ENCODE data around the gene ZC3H12D. TPM values are rescaled to one million over a fixed set of nuclear protein-coding genes. Genes with fewer than 3 reads are reported as not detected.

Gene ZC3H12D
- total RNA-seq, 1 experiment from 2014 or later: not detected

- TF ChIP-seq EZH2 (IDR thresholded peaks at IDR 0.05; ENCODE audit: low read depth): no peak
- TF ChIP-seq CTCF (conservative IDR thresholded peaks at IDR 0.05): no peak
- H3K4me2 ChIP-seq: no peak overlapping the region
- no peaks in the 10 kb centered on the region for H3K36me3 ChIP-seq (ENCODE audit: low read depth)
- no peaks in the 10 kb centered on the region for H3K27me3 ChIP-seq (ENCODE audit: insufficient read depth, low read depth)
- H3K9me3 ChIP-seq (ENCODE audit: insufficient read depth, low read depth): no peaks in the 10 kb centered on the region
- DNase-seq: no peak
- H3K4me1 ChIP-seq (replicated peaks; ENCODE audit: insufficient read depth): 0 out of 2 replicates have a peak, but pooled peaks cover 9% of the 10 kb centered on the region
- H2AFZ ChIP-seq: no peak overlapping the region
- POLR2A ChIA-PET (ENCODE audit: unreplicated experiment): no interaction called here
- H4K20me1 ChIP-seq (ENCODE audit: insufficient read depth): no peaks in the 10 kb centered on the region
- H3K4me3 ChIP-seq: no peak overlapping the region
- no peaks in the 10 kb centered on the region for H3K9me2 ChIP-seq (ENCODE audit: insufficient read depth)
- H3K27ac ChIP-seq: no peak overlapping the region
- H3K79me2 ChIP-seq (ENCODE audit: low read depth): no peaks in the 10 kb centered on the region
- no peaks in the 10 kb centered on the region for H3F3A ChIP-seq (ENCODE audit: insufficient read depth, low read depth)
- intact Hi-C loops (cut with micrococcal nuclease; ENCODE audit: unreplicated experiment): no loop called here
- BruUV-seq (replicated peaks): no TSS peak
- CTCF ChIA-PET: no interaction called here
Observed at GRCh38 chr6:149488815-149489214, 4.0 kb upstream of the ZC3H12D start.

- BruUV-seq (replicated peaks): no TSS peak
- no peaks in the 10 kb centered on the region for H4K20me1 ChIP-seq (ENCODE audit: insufficient read depth)
- ChIA-PET CTCF (no interaction called here), POLR2A (ENCODE audit: unreplicated experiment) (no interaction called here)
- no peaks in the 10 kb centered on the region for H3K9me2 ChIP-seq (ENCODE audit: insufficient read depth)
- 0 out of 2 replicates have a peak, but pooled peaks cover 9% of the 10 kb centered on the region for H3K4me1 ChIP-seq (replicated peaks; ENCODE audit: insufficient read depth)
- H3K27me3 ChIP-seq (ENCODE audit: insufficient read depth, low read depth): no peaks in the 10 kb centered on the region
- no peak overlapping the region for H2AFZ ChIP-seq
- H3K4me3 ChIP-seq: no peak overlapping the region
- H3K27ac ChIP-seq: no peak overlapping the region
- TF ChIP-seq CTCF (conservative IDR thresholded peaks at IDR 0.05) (no peak), EZH2 (IDR thresholded peaks at IDR 0.05; ENCODE audit: low read depth) (no peak)
- H3K79me2 ChIP-seq (ENCODE audit: low read depth): no peaks in the 10 kb centered on the region
- intact Hi-C loops (cut with micrococcal nuclease; ENCODE audit: unreplicated experiment): no loop called here
- H3K36me3 ChIP-seq (ENCODE audit: low read depth): no peaks in the 10 kb centered on the region
- DNase-seq: no peak
- H3K4me2 ChIP-seq: no peak overlapping the region
- H3F3A ChIP-seq (ENCODE audit: insufficient read depth, low read depth): no peaks in the 10 kb centered on the region
- H3K9me3 ChIP-seq (ENCODE audit: insufficient read depth, low read depth): no peaks in the 10 kb centered on the region
Observed at GRCh38 chr6:149487316-149487715, 2.5 kb upstream of the ZC3H12D start.

- Histone ChIP-seq H3K4me1 (replicated peaks; ENCODE audit: insufficient read depth) (0 out of 2 replicates have a peak, but pooled peaks cover 9% of the 10 kb centered on the region), H3K4me3 (no peak overlapping the region), H2AFZ (no peak overlapping the region), H3K27me3 (ENCODE audit: insufficient read depth, low read depth) (no peaks in the 10 kb centered on the region), H3K9me2 (ENCODE audit: insufficient read depth) (no peaks in the 10 kb centered on the region), H3K36me3 (ENCODE audit: low read depth) (no peaks in the 10 kb centered on the region), H3K79me2 (ENCODE audit: low read depth) (no peaks in the 10 kb centered on the region), H4K20me1 (ENCODE audit: insufficient read depth) (no peaks in the 10 kb centered on the region), H3F3A (ENCODE audit: insufficient read depth, low read depth) (no peaks in the 10 kb centered on the region), H3K4me2 (peak overlapping the region; percentile 65), H3K9me3 (ENCODE audit: insufficient read depth, low read depth) (no peaks in the 10 kb centered on the region), H3K27ac (no peak overlapping the region)
- POLR2A ChIA-PET (ENCODE audit: unreplicated experiment): no interaction called here
- intact Hi-C loops (cut with micrococcal nuclease; ENCODE audit: unreplicated experiment): no loop called here
- no TSS peak for BruUV-seq (replicated peaks)
- CTCF ChIA-PET: interaction anchor here (0.6 kb wide), 2 partner anchors 29 to 78 kb away, joined by 3 to 4 read pairs; no protein-coding TSS in a partner anchor
- no peak for DNase-seq
- TF ChIP-seq CTCF (conservative IDR thresholded peaks at IDR 0.05) (no peak), EZH2 (IDR thresholded peaks at IDR 0.05; ENCODE audit: low read depth) (no peak)
Observed at GRCh38 chr6:149483849-149484655, 762 bp downstream of the ZC3H12D start.
